Activated gamma-delta T cell (primary cell): Measurements from ENCODE around the gene QRFPR.
"Not testable (repeated sequence)": the region's sequence is repeated elsewhere in the genome, so short reads cannot be mapped to it uniquely, and the experiment has no call there.

Source experiments
- DNase-seq: peaks from one replicate; lab custom pipeline; 2025; lab: John Stamatoyannopoulos, UW
- total RNA-seq, 2 donors: gene quantifications; one replicate each; lab custom pipeline; 2026; lab: John Stamatoyannopoulos, UW

The QRFPR gene
- 0 reads per million in 2 donors for total RNA-seq

- peak; percentile 6 for DNase-seq
Observed at GRCh38 chr4:121380776-121381462, at the start of gene QRFPR. QRFPR (minus strand) TSS chr4:121381018; CDS start chr4:121380647, 371 bp downstream.

- no peak for DNase-seq
Observed at GRCh38 chr4:121428721-121429120, 47.9 kb upstream of the QRFPR start.

GRCh38 chr4:121421594-121421993 is 40.8 kb upstream of the QRFPR start:
- DNase-seq, result no peak

GRCh38 chr4:121411151-121411744 is 30.4 kb upstream of the QRFPR start:
- no peak for DNase-seq

- DNase-seq, result not testable (repeated sequence)
Observed at GRCh38 chr4:121408567-121408966, 27.7 kb upstream of the QRFPR start.

GRCh38 chr4:121400632-121401031 is 19.8 kb upstream of the QRFPR start:
- DNase-seq, result no peak

GRCh38 chr4:121397941-121398601 is 17.3 kb upstream of the QRFPR start:
- no peak for DNase-seq

GRCh38 chr4:121397434-121397833 is 16.6 kb upstream of the QRFPR start:
- DNase-seq, result no peak

- DNase-seq, result no peak
Observed at GRCh38 chr4:121392426-121393086, 11.7 kb upstream of the QRFPR start.

- no peak for DNase-seq
Observed at GRCh38 chr4:121390335-121390734, 9.5 kb upstream of the QRFPR start.

- DNase-seq, result no peak
Observed at GRCh38 chr4:121379276-121379675, 1.5 kb downstream of the QRFPR start.

- DNase-seq, result no peak
Observed at GRCh38 chr4:121377076-121377475, 3.7 kb downstream of the QRFPR start.

GRCh38 chr4:121376556-121376955 is 4.3 kb downstream of the QRFPR start:
- DNase-seq, result no peak

- DNase-seq, result no peak
Observed at GRCh38 chr4:121376097-121376496, 4.7 kb downstream of the QRFPR start.

- DNase-seq, result no peak
Observed at GRCh38 chr4:121375262-121375661, 5.6 kb downstream of the QRFPR start.

GRCh38 chr4:121373841-121374240 is 7.0 kb downstream of the QRFPR start:
- no peak for DNase-seq

GRCh38 chr4:121370729-121371325 is 10.0 kb downstream of the QRFPR start:
- DNase-seq, result no peak

- DNase-seq, result no peak
Observed at GRCh38 chr4:121360495-121360894, 20.3 kb downstream of the QRFPR start.

- DNase-seq, result no peak
Observed at GRCh38 chr4:121358473-121358872, 22.3 kb downstream of the QRFPR start.

GRCh38 chr4:121353213-121353612 is 27.6 kb downstream of the QRFPR start:
- no peak for DNase-seq

GRCh38 chr4:121344098-121344497 is 36.7 kb downstream of the QRFPR start:
- no peak for DNase-seq

- DNase-seq, result no peak
Observed at GRCh38 chr4:121340247-121340646, 40.6 kb downstream of the QRFPR start.
